ENCODE data around the gene CFAP410.

DNA sequence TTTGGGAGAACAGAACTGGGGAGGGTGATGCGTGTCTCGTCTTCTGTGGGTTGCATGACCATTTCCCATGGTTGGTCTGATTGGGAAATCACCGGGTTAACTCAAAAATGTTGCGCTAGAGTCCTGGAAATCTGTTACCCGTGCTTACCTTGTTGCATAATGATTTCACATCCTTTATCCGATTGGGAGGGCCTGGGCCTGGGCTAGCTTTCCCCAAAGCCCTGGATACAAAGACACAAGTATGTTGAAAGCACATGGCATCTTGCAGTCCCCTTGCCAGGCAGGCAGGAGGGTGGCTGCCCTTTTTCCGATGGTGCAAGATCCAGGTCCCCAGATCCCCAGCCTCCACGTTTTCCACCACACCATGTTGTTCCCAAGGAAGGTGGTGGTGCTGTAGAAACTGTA lies 14.8 kb upstream of the CFAP410 start:
- TF ChIP-seq, protein P1, sequence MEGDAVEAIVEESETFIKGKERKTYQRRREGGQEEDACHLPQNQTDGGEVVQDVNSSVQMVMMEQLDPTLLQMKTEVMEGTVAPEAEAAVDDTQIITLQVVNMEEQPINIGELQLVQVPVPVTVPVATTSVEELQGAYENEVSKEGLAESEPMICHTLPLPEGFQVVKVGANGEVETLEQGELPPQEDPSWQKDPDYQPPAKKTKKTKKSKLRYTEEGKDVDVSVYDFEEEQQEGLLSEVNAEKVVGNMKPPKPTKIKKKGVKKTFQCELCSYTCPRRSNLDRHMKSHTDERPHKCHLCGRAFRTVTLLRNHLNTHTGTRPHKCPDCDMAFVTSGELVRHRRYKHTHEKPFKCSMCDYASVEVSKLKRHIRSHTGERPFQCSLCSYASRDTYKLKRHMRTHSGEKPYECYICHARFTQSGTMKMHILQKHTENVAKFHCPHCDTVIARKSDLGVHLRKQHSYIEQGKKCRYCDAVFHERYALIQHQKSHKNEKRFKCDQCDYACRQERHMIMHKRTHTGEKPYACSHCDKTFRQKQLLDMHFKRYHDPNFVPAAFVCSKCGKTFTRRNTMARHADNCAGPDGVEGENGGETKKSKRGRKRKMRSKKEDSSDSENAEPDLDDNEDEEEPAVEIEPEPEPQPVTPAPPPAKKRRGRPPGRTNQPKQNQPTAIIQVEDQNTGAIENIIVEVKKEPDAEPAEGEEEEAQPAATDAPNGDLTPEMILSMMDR (IDR thresholded peaks at IDR 0.05; ENCODE audit: control extremely low read depth in 1 of 3, insufficient read depth in 1 of 3, low read depth in 1 of 3, low read length in 3 of 3): no peak
- no peak for TF ChIP-seq RFX5 (IDR thresholded peaks at IDR 0.05; ENCODE audit: borderline replicate concordance, low read depth, low read length)
- TF ChIP-seq POLR2AphosphoS5 (IDR thresholded peaks at IDR 0.05; ENCODE audit: low read depth, low read length): no peak
- no peak for TF ChIP-seq HDAC2 (IDR thresholded peaks at IDR 0.05; ENCODE audit: borderline replicate concordance in 1 of 2, low read depth in 2 of 2, low read length in 2 of 2)
- TF ChIP-seq EZH2 (IDR thresholded peaks at IDR 0.05; ENCODE audit: low read depth, low read length, severe bottlenecking): no peak
- no peak for TF ChIP-seq POLR2A (IDR thresholded peaks at IDR 0.05; ENCODE audit: control extremely low read depth in 1 of 2, low read depth in 2 of 2, low read length in 2 of 2)
- no peak for TF ChIP-seq JUN (IDR thresholded peaks at IDR 0.05; ENCODE audit: low read depth, low read length)
- no peak for TF ChIP-seq SUZ12 (IDR thresholded peaks at IDR 0.05; ENCODE audit: low read length)

Measured in H1 (cell line).